HepG2 (cell line): Measurements from ENCODE around the gene SLC38A3. TPM values are rescaled to one million over a fixed set of nuclear protein-coding genes. Genes with fewer than 3 reads are reported as not detected.

Experiments
- AHR ChIP-seq: IDR thresholded peaks from 2 replicates; pipeline ENCODE4 v1.6.1; 2018; ENCODE audit warnings: missing genetic modification reagents, missing compliant biosample characterization
- ATF2 ChIP-seq: sonication (generic); formaldehyde crosslinking; IDR thresholded peaks from 2 replicates; pipeline ENCODE4 v1.4.0; 2020; ENCODE audit warnings: missing genetic modification reagents
- DRAP1 ChIP-seq: IDR thresholded peaks from 2 replicates; pipeline ENCODE4 v1.6.1; 2016; ENCODE audit warnings: missing genetic modification reagents, missing compliant biosample characterization
- HMGXB3 ChIP-seq: sonication (generic); formaldehyde crosslinking; IDR thresholded peaks from 2 replicates; pipeline ENCODE4 v1.4.0; 2020; ENCODE audit warnings: missing genetic modification reagents, borderline replicate concordance
- HNRNPUL1 ChIP-seq: fragments of 200-400 bp; formaldehyde crosslinking; IDR thresholded peaks from 2 replicates; pipeline ENCODE4 v1.6.1; 2017; ENCODE audit warnings: low read depth, mild to moderate bottlenecking, low read length, moderate library complexity
- LCORL ChIP-seq, 2 experiments: fragments of 450-650 bp in 1 of 2; sonication (generic) in 1 of 2; formaldehyde crosslinking in 1 of 2; IDR thresholded peaks; 2 replicates each; pipeline versions ENCODE4 v1.5.0 to v1.6.1; 2017 to 2020; ENCODE audit warnings: antibody characterized with exemption in 1 of 2, missing genetic modification reagents in 1 of 2
- MED1 ChIP-seq: sonication (generic); formaldehyde crosslinking; IDR thresholded peaks from 2 replicates; pipeline ENCODE4 v1.4.0; 2020; ENCODE audit warnings: missing genetic modification reagents
- MTF2 ChIP-seq: sonication (generic); formaldehyde crosslinking; IDR thresholded peaks from 2 replicates; pipeline ENCODE4 v1.5.0; 2020; ENCODE audit warnings: missing genetic modification reagents, borderline replicate concordance
- MYPOP ChIP-seq: sonication (generic); formaldehyde crosslinking; IDR thresholded peaks from 2 replicates; pipeline ENCODE4 v1.8.1; 2023; ENCODE audit warnings: mild to moderate bottlenecking, moderate library complexity, missing genetic modification reagents
- RORA ChIP-seq: sonication (generic); formaldehyde crosslinking; IDR thresholded peaks from 2 replicates; pipeline ENCODE4 v1.5.0; 2020; ENCODE audit warnings: mild to moderate bottlenecking, missing genetic modification reagents, moderate library complexity
- U2AF2 ChIP-seq: fragments of 200-400 bp; formaldehyde crosslinking; IDR thresholded peaks from 2 replicates; pipeline ENCODE4 v1.6.1; 2017; ENCODE audit warnings: low read depth, mild to moderate bottlenecking, low read length
- ZFY ChIP-seq: sonication (generic); formaldehyde crosslinking; IDR thresholded peaks from 2 replicates; pipeline ENCODE4 v1.4.0; 2020; ENCODE audit warnings: missing genetic modification reagents
- ZNF207 ChIP-seq: fragments of 450-650 bp; IDR thresholded peaks from 2 replicates; pipeline ENCODE4 v1.6.1; 2016; ENCODE audit warnings: antibody characterized with exemption, borderline replicate concordance
- ZNF232 ChIP-seq: sonication (generic); formaldehyde crosslinking; IDR thresholded peaks from 2 replicates; pipeline ENCODE4 v1.4.0; 2020; ENCODE audit warnings: missing genetic modification reagents, borderline replicate concordance
- ZNF235 ChIP-seq: sonication (generic); formaldehyde crosslinking; IDR thresholded peaks from 2 replicates; pipeline ENCODE4 v1.8.1; 2023; ENCODE audit warnings: mild to moderate bottlenecking, missing genetic modification reagents, borderline replicate concordance
- ZNF543 ChIP-seq: sonication (generic); formaldehyde crosslinking; IDR thresholded peaks from 2 replicates; pipeline ENCODE4 v1.4.0; 2020; ENCODE audit warnings: mild to moderate bottlenecking, missing genetic modification reagents
- ZNF614 ChIP-seq: IDR thresholded peaks from 2 replicates; pipeline ENCODE4 v1.6.1; 2018; ENCODE audit warnings: missing biosample characterization, missing genetic modification reagents, inconsistent platforms, borderline replicate concordance
- ZSCAN21 ChIP-seq: sonication (generic); formaldehyde crosslinking; IDR thresholded peaks from 2 replicates; pipeline ENCODE4 v1.8.0; 2022; ENCODE audit warnings: mild to moderate bottlenecking, missing genetic modification reagents, moderate library complexity, borderline replicate concordance
- polyA plus RNA-seq, 8 experiments: library from polyadenylated mRNA; depleted of rRNA in 3 of 8; stranded (reverse) in 7 of 8; unstranded in 1 of 8; fragments of >200 nt; fragmentation: Illumina TruSeq in 4 of 8; extraction: Trizol in 4 of 8; gene quantifications; 2 replicates each; pipeline versions ENCODE4 v1.2.1 to v1.2.3, GENCODE V29; 2011 to 2016; ENCODE audit warnings: low read depth in 4 of 8, missing spikeins in 1 of 8, mixed read lengths in 1 of 8; ENCODE audit not compliant: insufficient read depth in 1 of 8
- total RNA-seq, 5 experiments: library from RNA; depleted of rRNA; stranded (reverse); fragments of >200 nt; fragmentation: Illumina TruSeq; extraction: Trizol; gene quantifications; 2 replicates each; pipeline ENCODE4 v1.2.3, GENCODE V29; 2016; ENCODE audit warnings: low read depth in 1 of 5

The SLC38A3 gene
- total and polyA plus RNA-seq, 2 of the 13 experiments (the other 11 are each of a cell fraction or from before 2014, with no cell fraction given) = 29.8 to 164 TPM

- TF ChIP-seq DRAP1 (no peak; the same call in 1 of the 2 replicates), HMGXB3 (CRISPR knock-in tag) (no peak), MYPOP (CRISPR knock-in tag) (0 out of 2 replicates have a peak, but pooled peaks have one; percentile 17), RORA (CRISPR knock-in tag) (no peak), MED1 (peak; percentile 58), LCORL (IDR thresholded peaks at IDR 0.05) (peak; percentile 18; the same call in 1 of the 2 replicates), LCORL (CRISPR knock-in tag; IDR thresholded peaks at IDR 0.05) (peak; percentile 67), U2AF2 (no peak), AHR (no peak), ATF2 (peak; percentile 89), ZNF207 (no peak), ZNF232 (CRISPR knock-in tag) (no peak), MTF2 (CRISPR knock-in tag) (no peak), HNRNPUL1 (no peak), ZNF543 (CRISPR knock-in tag) (0 out of 2 replicates have a peak, but pooled peaks have one; percentile 45), ZNF235 (CRISPR knock-in tag) (0 out of 2 replicates have a peak, but pooled peaks have one; percentile 35), ZFY (CRISPR knock-in tag) (peak; percentile 15; the same call in 1 of the 2 replicates), ZNF614 (CRISPR knock-in tag) (peak; percentile 89), ZSCAN21 (CRISPR knock-in tag) (no peak)
Observed at GRCh38 chr3:50264383-50264963, 59.4 kb downstream of the SLC38A3 start (continued).
